AG09319 (cell line): ENCODE results near the gene SIRT4.

ENCODE experiments used
- DNase-seq: peaks from one replicate; pipeline ENCODE4 v3.0.0-alpha.2; 2010; ENCODE audit warnings: low read depth; ENCODE audit errors: extremely low read depth
- CTCF ChIP-seq: IDR thresholded peaks from 2 replicates; pipeline ENCODE4 v1.5.1; 2011; ENCODE audit warnings: low read depth, mild to moderate bottlenecking, inconsistent platforms, low read length, moderate library complexity

Gene SIRT4

GRCh38 chr12:120266180-120266870 is 35.8 kb upstream of the SIRT4 start:
- no peak for TF ChIP-seq CTCF

GRCh38 chr12:120267736-120268135 is 34.4 kb upstream of the SIRT4 start:
- TF ChIP-seq CTCF = no peak
- no peak for DNase-seq

More at GRCh38 chr12:120266180-120266870, 35.8 kb upstream of the SIRT4 start:
- no peak for DNase-seq

DNA sequence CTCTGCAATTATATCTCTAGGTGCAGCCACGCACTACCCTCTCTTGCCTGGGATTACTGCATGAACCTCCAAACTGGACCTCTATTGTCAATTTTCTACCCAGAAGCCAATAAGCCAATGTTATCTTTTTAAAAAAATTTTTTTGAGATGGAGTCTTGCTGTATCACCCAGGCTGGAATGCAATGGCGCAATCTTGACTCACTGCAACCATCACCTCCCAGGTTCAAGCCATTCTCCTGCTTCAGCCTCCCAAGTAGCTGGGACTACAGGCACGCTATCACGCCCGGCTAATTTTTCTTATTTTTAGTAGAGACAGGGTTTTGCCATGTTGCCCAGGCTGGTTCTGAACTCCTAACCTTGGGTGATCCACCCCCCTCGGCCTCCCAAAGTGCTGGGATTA is 25.4 kb upstream of the SIRT4 start:
- DNase-seq = no peak
- no peak for TF ChIP-seq CTCF

- no peak for DNase-seq
- no peak for TF ChIP-seq CTCF
These were observed 23.7 kb upstream of the SIRT4 start for GRCh38 chr12:120278137-120279069.

DNA sequence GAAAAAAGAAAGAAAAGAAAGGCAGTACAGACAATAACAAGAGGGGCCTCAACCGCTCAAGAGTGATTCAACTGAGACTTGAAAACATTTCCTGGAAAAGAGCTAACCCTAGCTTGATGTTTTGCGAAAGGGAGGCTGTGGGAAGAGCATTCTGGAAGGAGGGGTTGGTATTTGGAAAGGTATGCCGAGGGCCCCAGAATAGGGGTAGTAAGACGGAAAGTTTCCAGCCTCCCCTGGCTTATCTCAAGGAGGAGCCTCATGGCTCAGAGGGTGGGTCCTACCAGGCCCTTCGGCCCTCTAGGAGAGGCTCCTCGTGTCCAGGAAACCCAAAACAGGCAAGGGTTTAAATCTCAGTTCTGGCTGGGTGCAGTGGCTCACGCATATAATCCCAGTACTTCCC is 18.8 kb upstream of the SIRT4 start:
- DNase-seq = no peak
- no peak for TF ChIP-seq CTCF

- TF ChIP-seq CTCF = no peak
- no peak for DNase-seq
These were observed 17.7 kb upstream of the SIRT4 start for GRCh38 chr12:120284381-120284780.
